Muscle of arm (tissue), 14 donors: ENCODE results near the gene SGK1. TPM values are rescaled to one million over a fixed set of nuclear protein-coding genes. Genes with fewer than 3 reads are reported as not detected.

Source experiments
- DNase-seq: peaks from one replicate; pipeline ENCODE4 v3.0.0-alpha.2; 2013
- long read RNA-seq, 11 donors: transcript quantifications; one replicate each; lab custom pipeline, GENCODE V29; 2026
- polyA plus RNA-seq, 12 donors: library from polyadenylated mRNA; unstranded; fragments of 120-200 nt; gene quantifications; one replicate each; pipeline ENCODE4 v1.2.1, GENCODE V29; 2013; ENCODE audit not compliant: insufficient read length in 12 of 12

The SGK1 gene
- 10 to 100 TPM in 11 of 12 donors, not detected in 1; 24.0 to 58.8 (median 32.6) TPM for polyA plus RNA-seq
- long read RNA-seq, donor 1, partial matches to known transcripts, result 0 of 11 reads
- long read RNA-seq, donor 1, other reads (novel, unspliced or antisense), result 0 of 11 reads
- long read RNA-seq, donor 2, transcript SGK1-201 (12 exons, 2,401 nt), result major isoform, 5 of 7 reads
- long read RNA-seq, donor 2, partial matches to known transcripts, result 0 of 7 reads
- long read RNA-seq, donor 2, other reads (novel, unspliced or antisense), result 0 of 7 reads
- long read RNA-seq, donor 3, partial matches to known transcripts, result 0 of 2 reads
- long read RNA-seq, donor 3, other reads (novel, unspliced or antisense), result 0 of 2 reads
- long read RNA-seq, donor 4, partial matches to known transcripts, result 0 of 1 reads
- long read RNA-seq, donor 4, other reads (novel, unspliced or antisense), result 0 of 1 reads
- long read RNA-seq, donor 5, transcript SGK1-201 (12 exons, 2,401 nt), result major isoform, 6 of 9 reads
- long read RNA-seq, donor 5, partial matches to known transcripts, result 0 of 9 reads
- long read RNA-seq, donor 5, other reads (novel, unspliced or antisense), result 0 of 9 reads
- long read RNA-seq, donor 6, partial matches to known transcripts, result 0 of 4 reads
- long read RNA-seq, donor 6, other reads (novel, unspliced or antisense), result 0 of 4 reads
- long read RNA-seq, donor 7, partial matches to known transcripts, result 0 of 4 reads
- long read RNA-seq, donor 7, other reads (novel, unspliced or antisense), result 0 of 4 reads
- long read RNA-seq, donor 8, transcript SGK1-201 (12 exons, 2,401 nt), result major isoform, 5 of 8 reads
- long read RNA-seq, donor 8, partial matches to known transcripts, result 0 of 8 reads
- long read RNA-seq, donor 8, other reads (novel, unspliced or antisense), result 0 of 8 reads
- long read RNA-seq, donor 9, partial matches to known transcripts, result 0 of 3 reads
- long read RNA-seq, donor 9, other reads (novel, unspliced or antisense), result 0 of 3 reads
- long read RNA-seq, donor 10, transcript SGK1-201 (12 exons, 2,401 nt), result major isoform, 5 of 6 reads
- long read RNA-seq, donor 10, partial matches to known transcripts, result 0 of 6 reads
- long read RNA-seq, donor 10, other reads (novel, unspliced or antisense), result 0 of 6 reads
- long read RNA-seq, donor 11, partial matches to known transcripts, result 0 of 3 reads
- long read RNA-seq, donor 11, other reads (novel, unspliced or antisense), result 0 of 3 reads

DNA sequence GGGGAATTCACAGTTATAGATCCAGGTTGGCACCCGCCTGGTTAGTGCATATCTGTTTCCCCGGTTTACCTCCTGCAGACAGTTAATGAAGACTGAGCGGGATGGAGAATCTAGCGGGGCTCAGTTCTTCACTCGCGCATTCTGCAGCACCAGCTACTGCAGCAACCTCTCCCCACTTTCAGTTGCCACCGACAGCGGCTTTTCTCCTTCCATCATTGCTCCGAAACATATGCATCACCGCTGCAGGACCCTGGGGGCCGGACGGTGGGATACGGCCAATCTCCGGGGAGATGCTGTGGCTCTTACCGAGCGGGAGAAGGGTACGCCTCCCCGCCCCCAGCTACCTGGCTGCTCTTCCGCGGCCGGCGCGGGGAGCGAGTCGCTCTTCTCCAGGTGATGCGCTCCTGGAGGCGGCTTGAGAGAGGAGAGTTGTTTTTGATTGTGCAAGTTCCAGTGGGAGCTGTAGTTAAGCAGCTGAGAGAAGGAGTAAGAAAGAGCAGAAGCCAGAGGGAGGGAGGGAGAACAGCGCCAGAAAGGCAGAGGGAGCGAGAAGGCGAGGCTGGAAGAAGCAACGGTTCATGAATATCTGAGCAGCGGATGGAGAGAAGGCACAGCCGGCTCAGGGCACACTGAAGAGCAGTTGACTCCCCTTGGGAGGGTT lies at the start of gene SGK1:
SGK1 (minus strand) TSS at position 642 of the 661 bp plus-strand sequence. CDS start 652 bp downstream, outside the sequence.
- peak; percentile 35 for DNase-seq

DNA sequence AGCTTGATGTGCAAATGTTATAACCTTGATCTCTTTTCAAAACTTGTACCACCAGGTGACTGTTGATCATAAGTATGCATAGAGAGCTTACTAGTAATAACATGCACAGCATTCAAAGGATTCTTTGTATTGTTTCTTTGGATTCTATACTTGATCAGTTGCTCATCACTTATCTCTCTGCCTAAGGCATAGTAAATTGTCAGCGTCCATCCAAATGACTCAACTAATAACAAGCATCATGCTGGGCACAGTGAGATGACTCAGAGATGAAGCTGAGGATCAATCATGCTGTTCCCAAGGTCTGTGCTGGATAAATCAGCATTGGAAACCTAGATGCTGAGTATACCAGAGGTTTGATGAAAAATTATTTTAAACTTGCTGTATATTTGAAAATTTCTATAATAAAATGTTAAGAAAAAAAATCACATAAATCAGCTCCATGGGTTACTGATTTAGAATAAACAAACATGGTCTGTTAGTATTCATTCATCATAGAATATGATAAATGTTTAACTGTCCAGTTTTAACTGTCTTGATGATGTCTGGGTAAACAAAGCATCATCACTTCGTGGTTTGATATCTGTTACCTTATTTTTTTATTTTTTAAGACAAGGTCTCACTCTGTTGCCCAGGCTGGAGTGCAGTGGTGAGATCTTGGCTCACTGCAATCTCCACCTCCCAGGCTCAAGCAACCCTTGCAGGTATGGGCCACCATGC lies 45.6 kb upstream of the SGK1 start:
- no peak for DNase-seq

DNA sequence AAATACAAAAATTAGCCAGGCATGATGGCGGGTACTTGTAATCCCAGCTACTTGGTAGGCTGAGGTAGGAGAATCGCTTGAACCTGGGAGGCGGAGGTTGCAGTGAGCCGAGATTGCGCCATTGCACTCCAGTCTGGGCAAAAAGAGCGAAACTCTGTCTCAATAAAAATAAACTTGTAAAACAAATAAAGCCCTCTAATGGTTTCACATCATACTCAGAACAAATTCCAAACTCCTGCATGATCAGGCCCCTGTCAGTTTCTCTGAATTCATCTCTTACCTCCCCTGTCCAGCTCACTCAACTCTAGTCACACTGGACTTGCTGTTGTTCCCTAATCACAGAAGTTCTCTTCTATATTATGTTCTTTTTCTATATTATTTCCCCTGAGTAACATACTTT lies 43.1 kb upstream of the SGK1 start:
- no peak for DNase-seq

DNA sequence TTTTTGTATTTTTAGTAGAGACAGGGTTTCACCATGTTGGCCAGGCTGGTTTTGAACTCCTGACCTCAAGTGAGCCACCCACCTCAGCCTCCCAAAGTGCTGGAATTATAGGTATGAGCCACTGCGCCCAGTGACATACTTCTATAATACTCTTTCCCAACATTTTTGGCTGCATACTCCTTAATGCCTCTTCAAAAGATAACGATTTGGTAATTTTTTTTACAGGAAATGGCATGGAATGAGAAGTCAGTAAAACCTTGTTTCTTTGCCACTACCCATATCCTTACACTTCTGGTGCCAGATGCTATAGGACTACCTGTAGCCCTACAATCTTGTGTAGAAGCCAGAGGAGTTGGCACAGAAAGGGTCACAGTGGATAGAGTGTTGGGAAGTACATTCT lies 41.4 kb upstream of the SGK1 start:
- no peak for DNase-seq

GRCh38 chr6:134358320-134358719 lies 40.4 kb upstream of the SGK1 start:
- DNase-seq, result no peak

GRCh38 chr6:134357022-134357487 lies 39.1 kb upstream of the SGK1 start:
- DNase-seq, result no peak

DNA sequence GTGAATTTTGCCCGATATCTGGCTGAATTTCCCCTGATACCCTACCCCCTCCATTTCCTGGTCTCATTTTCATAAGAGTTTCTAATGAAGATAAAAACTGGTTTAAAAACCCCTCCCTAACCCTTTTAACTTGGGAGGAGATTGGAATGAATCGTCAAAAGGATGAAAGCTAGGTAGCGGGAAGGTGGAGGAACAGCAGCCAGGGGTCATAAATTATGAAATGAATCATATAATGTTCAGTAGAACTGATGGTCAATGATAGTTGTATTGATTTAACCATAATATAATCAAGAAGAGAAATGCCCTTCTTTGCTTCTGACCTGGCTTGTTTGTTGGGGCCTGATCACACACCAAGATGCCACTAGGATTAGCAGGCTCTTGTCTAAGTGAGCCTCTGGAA lies 38.5 kb upstream of the SGK1 start:
- no peak for DNase-seq

DNA sequence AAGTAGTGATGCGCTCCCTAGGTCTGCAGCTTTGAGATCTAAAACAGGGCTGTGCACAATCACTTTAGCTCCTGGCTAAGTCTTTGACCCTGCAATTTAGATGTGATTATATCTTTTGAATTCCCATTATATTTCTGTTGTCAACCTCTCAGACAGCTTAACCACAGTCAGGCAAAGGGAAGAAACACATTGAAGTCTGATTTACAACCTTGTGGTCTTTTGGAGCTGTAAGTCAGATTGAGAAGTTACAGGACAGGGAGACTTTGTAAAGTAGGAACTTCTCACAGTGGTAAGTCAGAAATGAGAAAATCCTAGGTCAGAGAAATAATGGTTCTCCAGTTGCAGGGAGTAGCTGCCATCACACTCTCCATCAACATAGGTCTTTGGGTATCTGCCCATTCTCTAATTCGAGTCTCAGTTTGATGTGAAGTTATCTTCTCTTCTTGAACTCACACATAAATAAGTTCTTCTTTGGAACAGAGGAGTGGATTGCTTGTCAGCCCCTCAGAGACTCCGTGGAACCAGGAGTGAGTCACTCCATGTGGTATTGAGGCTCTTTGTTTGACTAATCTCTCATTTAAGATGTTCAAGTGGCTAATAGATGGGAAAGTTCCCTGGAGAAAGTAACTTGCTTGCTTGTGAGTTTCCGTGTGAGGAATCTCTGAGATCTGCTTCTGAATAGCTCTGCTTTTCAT lies 35.0 kb upstream of the SGK1 start:
- no peak for DNase-seq

DNA sequence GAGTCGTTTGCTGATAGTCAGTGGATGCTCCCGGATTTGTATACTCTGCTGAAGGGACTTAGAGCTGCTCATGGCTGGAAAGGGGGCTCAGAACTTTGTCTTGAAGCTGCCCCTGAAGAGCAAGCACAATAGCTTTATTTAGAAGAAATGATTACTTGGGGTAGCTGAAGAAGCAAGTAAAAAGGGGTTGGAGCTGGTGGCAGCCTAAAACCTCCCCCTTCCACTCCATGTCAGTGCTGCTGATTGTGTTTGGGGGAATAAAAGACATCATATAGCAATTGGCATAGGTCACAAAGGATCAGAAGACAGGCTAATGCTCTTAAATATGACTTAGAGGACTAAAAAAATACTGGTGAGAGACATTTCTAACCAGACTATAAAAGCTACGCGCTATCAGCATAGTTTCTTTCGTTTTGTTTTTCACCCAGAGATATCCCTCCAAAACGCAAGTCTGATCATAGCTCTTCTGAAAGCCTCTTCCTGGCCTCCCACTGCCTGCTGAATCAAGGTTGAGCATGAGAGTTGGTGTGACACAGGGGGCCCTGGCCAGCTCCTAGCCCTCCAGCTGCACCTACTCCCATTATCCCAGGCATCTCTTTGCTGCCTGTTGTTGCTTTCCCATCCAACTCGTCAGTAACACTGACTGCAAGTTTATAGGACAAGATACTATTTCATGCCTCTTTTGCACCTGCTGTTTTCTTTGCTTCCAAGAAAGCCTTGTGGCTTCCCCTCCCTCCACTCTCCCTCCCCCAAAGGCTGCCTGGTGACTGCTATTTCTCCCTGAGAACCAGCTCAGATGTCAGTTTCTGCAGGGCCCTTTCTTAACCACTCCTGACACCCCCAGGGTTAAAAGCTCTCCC lies 33.9 kb upstream of the SGK1 start:
- no peak for DNase-seq

DNA sequence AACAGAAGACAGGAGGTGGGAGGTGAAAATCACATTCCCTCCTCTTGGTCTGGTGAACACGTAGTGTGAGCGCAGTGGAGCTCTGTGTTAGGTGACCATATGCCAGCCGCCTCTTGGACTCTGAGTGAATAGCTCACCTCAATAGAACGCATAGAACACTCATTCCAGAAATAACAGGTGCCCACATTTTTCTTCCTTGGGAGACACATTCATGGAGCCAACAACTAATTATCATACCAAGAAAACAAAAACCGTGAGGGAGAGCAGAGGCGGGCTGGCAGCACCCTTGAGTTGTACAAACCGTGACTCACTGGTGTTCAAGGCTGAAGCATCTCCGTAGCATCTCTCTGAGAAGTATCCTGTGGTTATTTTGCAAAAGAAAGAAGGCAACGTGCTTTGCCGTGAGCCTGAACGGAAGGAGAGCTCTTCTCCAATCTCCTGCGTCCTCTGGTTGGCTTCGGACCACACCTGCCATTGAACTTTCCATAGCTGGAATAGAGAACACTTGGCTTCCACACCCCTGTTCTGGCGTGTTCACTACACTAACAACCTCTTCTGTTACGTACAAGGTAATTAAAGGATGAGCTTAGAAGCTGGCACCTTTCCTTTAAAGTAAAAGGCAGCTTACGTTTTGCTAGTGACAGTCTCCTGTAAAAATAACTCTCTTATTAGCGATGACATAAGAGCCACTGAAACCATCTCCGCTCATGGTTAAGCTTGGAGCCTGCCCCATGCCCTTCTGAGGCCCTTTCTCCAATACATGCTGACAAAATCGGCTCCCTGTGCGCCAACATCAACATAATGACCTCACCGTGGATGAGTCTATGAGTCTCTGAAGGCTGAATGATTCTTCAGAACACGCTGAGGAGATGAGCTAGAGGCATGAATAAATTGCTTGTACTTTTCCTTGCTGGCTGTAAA lies 30.2 kb upstream of the SGK1 start:
- no peak for DNase-seq

GRCh38 chr6:134346932-134347545 lies 29.1 kb upstream of the SGK1 start:
- DNase-seq, result no peak

DNA sequence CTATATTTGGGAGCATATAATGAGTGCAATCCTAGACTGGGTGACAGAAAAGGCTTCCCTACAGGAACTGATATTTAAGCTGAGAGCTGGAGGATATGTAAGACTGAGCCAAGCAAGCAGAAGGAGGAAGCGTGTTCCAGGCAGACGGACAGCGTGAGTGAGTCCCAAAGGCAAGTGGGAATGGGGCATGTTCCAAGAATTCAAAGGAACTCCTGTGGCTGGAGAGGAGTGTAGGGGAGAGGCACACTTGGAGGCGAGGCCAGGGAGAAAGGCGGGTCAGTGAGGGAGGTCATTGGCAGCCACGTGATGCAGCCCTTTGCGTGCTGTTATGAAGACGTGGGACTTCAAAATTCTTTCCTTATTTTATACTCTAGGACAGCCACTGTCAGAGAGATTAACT lies 27.9 kb upstream of the SGK1 start:
- DNase-seq, result peak; percentile 63

- no peak for DNase-seq
These were observed 25.2 kb upstream of the SGK1 start for GRCh38 chr6:134343066-134343465.

DNA sequence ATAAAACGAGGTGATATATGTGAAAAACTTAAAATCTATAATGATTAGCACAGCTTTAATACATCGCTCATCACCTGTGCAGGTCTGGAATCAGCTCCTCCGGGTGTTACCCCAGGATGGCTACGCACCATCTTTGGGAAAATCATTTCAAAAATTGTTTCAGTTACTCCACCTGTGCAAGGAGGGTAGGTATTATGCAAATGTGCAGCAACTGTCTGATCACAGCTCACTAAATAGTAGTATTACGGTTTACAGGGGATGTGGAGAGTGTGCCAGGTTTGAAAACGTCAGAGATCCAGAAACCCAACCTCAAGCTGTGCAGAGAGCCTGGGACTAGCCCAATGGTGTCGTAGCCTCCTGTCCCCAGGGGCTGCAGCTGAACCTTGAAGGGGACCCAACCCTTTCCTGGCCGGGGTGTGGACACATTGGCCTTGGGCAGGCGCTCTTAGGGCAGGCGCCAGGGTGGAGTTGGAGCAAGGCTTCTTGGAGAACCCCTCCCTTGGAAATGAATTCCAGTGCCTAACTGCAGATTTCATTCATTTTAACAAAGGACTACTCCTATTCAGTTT lies 24.2 kb upstream of the SGK1 start:
- no peak for DNase-seq

GRCh38 chr6:134340179-134340975 lies 22.5 kb upstream of the SGK1 start:
- no peak for DNase-seq

- no peak for DNase-seq
These were observed 21.3 kb upstream of the SGK1 start for GRCh38 chr6:134339216-134339615.
